Right ventricle myocardium superior (tissue), 1 donor: ENCODE results near the gene DUS1L. TPM values are rescaled to one million over a fixed set of nuclear protein-coding genes. Genes with fewer than 3 reads are reported as not detected.

Source experiments
- ATAC-seq: fragments of 200-7000 bp; cut with Tn5 transposase; one replicate; pipeline ENCODE4 v1.9.1; 2020; ENCODE audit warnings: mild to moderate bottlenecking; ENCODE audit not compliant: poor library complexity
- DNase-seq: peaks from one replicate; pipeline ENCODE4 v3.0.0-alpha.2; 2020
- intact Hi-C: fragments of 100-400 bp; cut with DNase I; formaldehyde crosslinking; loops from one replicate; pipeline ENCODE4 v1.11.2; 2022
- total RNA-seq: library from RNA; stranded (reverse); fragmentation: NEBNext Ultra II Directional; extraction: Animal tissue kit (Norgen Biotek cat#: 25700); gene quantifications from one replicate; pipeline ENCODE4 v1.2.1, GENCODE V29; 2021
- donor health status: DM: no; HTN: yes; CAD: no; lungs with severe emphysema.

Gene DUS1L
- total RNA-seq, 1 donor from 2014 or later, result 57.9 TPM

DNA sequence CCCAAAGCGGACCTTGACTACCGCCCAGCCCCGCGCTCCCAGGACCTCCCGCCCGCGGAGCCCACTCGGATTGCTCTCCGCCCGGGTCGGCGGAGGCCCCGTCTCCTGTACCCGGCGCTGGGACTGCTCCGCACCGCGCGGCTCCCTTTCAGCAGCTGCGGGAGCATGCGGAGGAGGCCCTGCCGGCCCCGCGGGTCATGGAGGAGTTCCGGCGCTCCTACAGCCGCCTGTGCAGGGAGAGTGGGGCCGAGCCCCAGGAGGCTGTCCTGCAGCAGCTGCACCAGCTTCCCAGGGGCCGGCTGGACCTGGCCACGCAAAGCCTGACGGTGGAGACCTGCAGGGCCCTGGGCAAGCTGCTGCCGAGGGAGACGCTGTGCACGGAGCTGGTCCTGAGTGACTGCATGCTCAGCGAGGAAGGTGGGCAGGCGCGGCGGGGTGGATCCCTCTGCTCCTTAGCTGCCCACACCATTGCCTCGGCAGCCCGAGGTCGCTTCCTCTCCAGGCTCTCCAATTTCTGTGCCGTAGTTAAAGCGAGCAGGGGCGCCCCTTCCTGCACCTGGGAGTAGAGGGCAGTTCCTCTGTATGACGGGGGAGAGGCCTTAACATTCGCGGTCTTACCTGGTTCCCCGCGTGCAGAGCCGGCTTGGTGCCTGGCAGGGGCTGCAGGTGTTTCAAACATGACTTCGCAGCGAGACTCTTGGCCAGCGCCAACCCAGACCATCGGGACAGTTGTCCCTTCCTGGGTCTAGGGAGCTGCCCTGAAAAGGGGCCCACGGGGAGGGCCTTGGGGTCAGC is 42.0 kb downstream of the DUS1L start:
- intact Hi-C loops, result no loop called here
- DNase-seq (peak; percentile 44), ATAC-seq (peak; percentile 1)

DNA sequence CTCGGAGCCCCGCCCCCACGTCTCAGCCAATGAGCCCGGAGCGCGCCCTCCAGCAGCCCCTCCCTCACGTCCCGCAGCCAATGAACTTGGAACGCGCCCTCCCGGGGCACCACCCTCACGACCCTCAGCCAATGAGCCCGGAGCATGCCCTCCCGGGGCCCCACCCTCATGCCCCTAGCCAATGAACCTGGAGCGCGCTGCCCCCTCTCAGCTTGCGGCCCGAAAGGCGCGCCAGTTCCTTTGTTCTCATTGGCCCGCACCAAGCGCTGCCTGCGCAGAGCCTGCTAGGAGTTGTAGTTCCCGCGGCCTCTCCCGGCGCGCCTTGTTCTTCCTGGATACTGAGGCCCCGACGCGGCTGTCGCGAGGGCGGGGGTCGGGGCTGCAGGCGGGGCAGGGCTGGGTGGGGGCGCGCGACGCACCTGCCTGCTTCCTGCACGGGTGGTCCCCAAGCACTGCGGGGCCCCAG is 42.6 kb downstream of the DUS1L start, which contains the start of gene LRRC45:
Gene LRRC45, plus strand, starts transcription at position 325 of the 466 bp plus-strand sequence. CDS start 339 bp downstream, outside the sequence.
- DNase-seq, result peak; percentile 100
- intact Hi-C loops, result no loop called here

DNA sequence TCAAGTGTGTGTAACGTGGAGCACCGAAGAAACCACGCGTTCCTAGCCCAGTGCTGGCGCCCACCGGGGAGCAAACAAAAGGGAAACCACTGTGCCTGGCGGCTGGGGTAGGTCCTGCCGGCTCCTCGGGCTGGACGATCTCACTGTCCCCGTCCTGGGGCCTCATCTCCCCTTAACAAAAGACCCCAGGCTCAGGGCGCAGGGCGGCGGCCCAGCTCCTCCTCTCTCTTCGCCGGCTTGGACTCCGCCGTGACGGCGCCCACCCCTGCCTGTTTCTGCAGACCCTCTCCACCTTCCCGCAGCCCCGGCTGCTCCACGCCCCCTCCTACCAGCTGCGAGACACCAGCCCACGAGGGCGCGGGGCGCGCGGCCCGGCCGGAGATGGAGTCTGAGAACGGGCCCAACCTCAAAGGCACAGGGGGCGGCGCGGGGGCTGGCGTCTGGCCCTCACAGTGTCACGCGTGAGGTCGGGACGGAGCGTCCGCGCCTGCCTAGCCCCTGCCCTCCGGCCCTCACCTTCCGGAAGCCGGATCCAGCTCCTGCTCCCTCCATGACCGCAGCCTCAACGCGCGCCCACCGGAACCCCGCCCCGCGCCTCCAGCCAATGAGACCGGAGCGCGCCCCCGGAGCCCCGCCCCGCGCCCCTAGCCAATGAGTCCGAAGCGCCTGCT is 43.2 kb downstream of the DUS1L start, which contains the start of gene CENPX:
Gene CENPX, minus strand, starts transcription at position 569 of the 671 bp plus-strand sequence. Its CDS starts 17 bp downstream, at position 552.
- no peak for ATAC-seq
- intact Hi-C loops, result no loop called here
- no peak for DNase-seq

More for the DNA sequence above, 42.6 kb downstream of the DUS1L start, which contains the start of gene LRRC45:
- ATAC-seq, result peak; percentile 91

DNA sequence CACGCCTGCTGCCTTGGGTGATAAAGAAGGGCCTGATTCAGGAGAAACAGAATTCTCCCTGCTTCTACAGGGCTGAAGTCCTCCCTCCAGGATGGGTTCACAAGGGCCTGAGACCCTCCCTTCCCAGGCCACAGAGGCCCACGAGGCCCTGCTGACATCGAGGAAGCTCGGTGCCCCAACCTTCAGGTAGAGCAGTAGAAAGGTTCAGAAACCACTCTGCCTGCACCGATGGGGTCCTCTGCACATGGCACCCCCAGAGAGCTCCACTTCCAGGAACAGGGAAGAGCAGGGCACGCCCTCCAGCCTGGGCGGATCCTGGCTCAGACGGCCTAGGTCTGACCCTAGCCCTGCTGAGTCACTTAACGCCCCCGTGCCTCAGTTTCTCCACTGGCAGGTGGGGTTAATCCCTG is 43.7 kb downstream of the DUS1L start:
- no peak for DNase-seq

DNA sequence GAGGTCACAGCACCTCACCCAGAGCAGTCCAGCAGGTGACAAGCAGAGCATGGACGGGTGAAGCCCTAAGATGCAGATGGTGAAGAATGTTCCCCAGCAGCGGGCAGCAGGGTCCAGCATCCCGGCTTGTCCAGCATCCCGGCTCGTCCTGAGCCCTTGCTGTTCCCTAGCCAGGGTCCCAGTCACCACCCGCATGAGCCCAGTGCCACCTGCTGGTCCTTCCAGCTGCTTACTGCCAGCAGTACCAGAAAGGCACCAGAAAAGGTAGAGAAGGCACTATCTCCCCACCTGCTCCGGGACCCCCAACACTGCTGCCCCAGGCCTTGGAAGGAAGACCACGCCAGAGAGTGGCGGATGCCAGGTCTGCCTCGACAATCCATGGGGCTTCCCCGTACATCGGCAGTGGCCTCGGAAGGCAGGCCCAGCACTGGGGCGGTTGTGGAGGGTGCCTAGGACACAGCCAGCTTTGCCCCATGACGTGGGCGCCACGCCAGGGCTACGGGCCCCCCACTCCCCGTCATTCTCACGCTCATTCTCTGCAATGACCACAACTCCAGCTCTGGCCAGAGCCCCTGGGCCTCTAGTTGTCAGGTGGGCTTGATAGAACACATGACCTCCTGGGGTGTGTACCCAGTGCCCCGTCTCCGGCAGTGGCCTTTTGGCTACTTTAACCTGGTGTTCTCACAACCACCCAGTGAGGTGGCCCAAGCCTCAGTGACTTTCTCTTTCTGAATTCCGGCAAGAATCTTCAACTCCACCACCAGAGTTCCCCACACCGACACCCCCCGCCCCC is 44.3 kb downstream of the DUS1L start:
- DNase-seq (peak; percentile 83), ATAC-seq (peak; percentile 30)
- intact Hi-C loops, result loop anchor here (2.0 kb wide), 1 partner anchor 63 kb away; no protein-coding TSS in a partner anchor

More for the DNA sequence above, 43.7 kb downstream of the DUS1L start:
- intact Hi-C loops, result loop anchor here (2.0 kb wide), 1 partner anchor 63 kb away; no protein-coding TSS in a partner anchor
- no peak for ATAC-seq

DNA sequence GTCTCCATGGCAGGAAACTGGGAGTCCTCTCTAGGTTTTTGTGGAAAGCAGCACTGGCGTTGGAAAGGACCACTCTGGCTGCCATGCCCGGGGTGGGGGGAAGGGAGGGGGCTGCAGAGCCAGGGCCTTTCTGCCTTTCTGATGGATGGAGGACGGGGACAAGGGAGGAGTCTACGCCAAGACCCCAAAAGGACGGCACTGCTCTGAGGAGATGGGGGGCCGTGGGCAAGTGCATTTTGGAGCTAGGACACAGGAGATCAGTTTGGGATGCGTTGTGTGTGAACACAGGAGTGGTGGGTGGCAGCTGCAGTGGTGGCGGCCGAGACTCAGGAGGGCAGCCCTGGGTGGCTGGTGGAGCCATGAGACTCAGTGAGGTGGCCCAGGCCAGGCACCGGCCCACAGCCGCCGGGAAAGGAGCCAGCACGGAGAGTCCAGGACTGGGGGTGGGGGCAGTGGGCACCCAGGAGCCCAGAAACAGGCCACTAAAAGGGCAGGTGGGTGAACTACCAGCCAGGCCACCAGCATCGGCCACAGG is 45.0 kb downstream of the DUS1L start:
- no peak for ATAC-seq
- DNase-seq, result no peak
- intact Hi-C loops, result loop anchor here (2.0 kb wide), 1 partner anchor 62 kb away; no protein-coding TSS in a partner anchor

DNA sequence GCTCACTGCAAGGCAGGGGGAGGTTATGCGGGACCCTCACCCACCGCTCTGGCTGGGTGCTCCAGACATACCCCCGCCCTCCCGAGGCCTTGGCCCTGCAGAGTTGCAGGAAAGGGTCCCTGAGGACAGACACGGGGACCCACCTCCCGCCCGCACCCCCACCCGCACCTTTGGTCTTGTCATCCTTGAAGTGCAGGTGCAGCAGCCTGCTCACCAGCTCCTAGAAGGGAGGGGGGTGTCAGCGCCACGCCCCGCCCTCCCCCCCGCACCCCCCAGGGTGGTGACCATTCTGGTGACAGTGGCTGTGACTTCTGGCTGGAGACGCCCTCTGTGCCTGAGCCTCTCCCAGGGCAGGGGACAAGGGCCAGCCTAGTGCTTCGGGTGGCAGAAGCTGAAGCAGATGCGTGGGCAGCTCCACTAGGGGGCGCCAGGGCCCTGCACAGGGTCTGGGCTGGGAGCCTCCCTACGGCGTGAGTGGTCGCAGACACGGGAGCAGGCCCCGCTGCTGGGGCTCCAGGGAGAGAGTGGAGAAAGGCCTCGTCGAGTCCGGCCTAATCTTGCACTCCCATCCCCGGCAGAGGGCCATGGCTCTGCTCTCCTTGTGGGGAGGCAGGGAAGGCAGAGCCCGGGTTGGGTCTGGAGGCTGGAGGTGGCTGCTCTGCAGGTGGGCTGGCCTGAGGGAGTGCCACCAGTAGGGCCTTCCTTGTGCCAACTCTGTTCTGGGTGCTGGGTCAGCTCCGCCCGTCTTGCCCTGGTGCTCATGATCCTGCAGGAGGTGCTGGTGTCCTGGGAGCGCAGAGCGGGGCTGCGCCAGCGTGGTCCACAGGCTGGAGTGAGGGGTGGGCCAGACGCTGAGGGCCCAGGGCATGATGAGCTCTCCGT is 45.7 kb downstream of the DUS1L start:
- no peak for ATAC-seq
- intact Hi-C loops, result loop anchor here (2.0 kb wide), 1 partner anchor 61 kb away; no protein-coding TSS in a partner anchor
- DNase-seq, result peak; percentile 76

DNA sequence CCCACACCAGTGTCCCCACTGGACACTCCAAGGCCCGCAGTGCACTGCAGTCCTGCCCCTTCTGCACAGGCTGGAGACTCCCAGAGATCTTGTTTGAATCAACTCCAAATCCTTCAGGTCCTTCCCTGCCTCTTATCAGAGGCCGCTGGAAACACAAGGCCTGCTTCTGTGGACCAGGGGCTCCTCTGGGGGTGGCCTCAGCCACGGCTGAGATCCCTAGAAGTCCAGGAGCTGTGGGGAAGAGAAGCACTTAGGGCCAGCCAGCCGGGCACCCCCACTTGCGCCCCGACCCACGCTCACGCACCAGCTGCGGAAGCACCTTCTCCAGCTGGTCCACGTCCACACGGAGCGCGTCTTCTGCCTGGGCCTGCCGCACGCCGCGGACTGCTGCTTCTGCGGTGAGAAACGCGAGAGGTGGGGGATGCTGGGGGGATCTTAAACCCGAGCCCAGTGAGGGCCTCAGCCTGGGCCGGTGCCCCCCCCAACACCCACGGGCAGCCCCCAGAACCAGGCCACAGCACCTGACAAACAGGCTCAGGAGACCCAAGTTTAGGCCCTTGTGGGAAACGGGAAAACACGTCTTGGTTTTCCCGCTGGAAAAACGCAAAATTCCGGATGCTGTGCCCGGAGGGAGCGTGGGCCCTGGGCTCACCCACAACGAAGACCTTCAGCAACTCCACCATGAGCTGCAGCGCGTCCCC is 46.5 kb downstream of the DUS1L start:
- ATAC-seq (no peak), DNase-seq (no peak)
- intact Hi-C loops, result no loop called here

DNA sequence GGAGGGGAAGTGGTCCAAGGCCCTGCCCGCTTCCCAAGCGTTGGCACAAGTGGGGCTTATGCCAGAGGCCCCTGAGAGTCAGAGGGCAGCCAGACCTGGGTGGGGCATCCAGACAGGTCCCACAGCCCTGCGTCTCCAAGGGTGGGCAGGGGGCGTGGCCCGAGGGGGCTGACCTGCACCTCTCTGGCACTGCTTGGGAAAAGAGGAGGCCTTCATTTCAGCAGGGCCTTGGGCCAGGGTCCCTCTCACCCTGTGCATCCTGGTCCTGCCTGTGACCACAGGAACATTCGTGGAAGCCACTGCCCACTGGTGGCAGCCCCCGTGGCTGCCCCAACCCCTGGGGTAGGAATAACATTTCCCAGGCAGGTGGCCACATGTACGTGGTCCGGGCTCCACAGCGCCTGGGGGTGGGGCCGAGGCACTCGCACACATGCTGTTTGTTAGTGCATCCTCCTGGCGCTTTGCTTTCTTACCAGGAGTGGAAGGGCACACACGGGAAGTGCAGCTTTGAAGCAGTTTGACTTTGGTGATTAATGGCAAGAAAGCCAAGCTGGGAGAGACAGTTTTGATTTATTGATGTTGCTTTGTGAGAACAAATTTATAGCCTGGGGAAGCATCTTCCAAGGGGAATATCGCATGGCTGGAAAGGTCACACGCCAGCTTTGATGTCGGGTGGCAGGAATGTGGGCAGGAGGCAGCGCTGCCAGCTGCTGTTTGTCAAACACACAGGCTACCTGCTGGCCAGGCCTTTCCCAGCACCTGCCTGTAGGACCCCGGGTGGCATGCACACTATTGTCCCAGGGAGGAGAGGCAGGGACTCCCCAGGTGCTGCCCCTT is 47.2 kb downstream of the DUS1L start:
- DNase-seq (no peak), ATAC-seq (no peak)
- intact Hi-C loops, result no loop called here

DNA sequence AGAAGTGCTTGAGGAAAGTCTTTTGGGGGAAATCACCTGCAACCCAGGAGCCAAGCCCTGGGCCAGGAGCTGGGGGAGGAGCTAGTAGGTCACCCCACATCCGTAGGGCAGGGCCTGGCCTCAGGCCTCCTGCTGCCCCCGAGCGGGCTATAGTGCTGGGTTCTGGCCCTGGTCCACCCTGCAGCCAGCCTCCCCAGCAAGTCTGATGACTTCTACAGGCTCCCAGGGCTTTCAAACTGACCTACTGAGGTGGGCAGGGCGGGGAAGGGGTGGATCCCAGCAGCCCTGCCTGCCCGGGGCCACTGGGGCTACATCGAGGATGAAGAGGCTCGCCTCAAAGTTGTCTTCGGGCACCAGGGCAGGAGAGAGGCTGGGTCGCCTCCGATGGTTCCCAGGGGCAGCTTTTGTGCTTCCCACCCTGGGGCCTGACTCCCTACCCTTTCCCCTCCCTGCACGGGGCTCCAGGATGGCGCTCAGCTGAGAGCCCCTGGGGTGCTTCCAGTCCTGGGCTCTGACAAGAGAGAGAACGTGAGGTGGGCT is 47.9 kb downstream of the DUS1L start:
- ATAC-seq (no peak), DNase-seq (no peak)
- intact Hi-C loops, result no loop called here

DNA sequence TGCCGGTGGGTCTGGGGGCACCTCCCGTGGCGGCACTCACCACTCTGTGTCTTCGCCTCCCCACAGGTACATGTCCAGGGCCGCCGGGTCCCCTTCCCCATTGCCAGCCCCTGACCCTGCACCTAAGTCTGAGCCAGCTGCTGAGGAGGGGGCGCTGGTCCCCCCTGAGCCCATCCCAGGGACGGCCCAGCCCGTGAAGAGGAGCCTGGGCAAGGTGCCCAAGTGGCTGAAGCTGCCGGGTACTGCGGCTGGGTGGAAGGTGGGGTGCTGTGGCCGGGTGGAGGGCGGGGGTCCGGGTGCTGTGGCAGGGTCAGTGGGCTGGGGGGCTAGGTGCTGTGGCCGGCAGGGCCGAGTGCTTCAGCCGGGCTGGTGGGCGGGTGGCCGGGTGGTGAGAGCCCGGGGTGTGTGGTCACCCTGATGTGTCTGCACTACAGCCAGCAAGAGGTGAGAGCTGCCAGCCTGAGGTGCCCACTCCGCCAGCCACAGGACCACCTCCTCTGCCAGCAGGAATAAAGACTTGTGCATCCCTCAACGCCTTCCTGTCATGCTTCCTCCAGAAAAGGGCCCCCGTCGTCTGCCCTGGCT is 48.6 kb downstream of the DUS1L start:
- no peak for DNase-seq
- no peak for ATAC-seq
- intact Hi-C loops, result no loop called here

DNA sequence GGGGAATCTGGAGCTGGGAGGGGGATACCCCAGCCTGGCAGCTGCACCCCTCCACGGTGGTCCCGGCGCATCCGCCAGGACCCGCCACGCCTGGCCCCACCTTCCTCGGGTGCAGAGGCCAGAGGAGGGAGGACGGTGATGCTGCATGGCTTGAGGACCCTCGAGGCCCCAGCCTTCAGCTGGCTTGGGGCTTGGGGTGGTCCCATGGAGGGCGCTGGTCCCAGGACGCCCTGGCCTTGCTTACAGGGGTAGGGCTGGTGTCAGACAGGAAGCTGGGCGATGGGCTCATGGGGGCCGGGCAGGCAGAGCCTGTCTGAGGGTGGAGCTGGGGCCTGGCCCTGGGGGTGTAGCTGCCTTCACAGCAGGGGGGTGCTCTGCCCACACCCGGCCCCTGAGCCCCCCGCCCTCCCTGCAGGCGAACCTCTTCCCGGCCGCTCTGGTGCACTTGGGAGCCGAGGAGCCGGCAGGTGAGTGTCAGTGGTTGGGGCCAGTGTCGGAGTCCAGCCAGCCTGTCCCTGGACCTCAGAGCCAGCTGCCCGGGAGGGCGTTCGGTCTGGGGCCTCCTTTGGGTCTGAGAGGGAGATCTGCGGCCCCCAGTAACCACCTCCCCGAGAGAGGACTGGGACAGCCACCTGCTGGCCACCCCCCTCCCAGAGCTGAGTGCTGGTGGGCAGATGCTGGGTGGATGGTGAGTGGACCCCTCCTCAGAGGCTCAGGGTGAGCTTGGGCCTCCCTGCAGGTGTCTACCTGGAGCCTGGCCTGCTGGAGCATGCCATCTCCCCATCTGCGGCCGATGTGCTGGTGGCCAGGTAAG is 49.3 kb downstream of the DUS1L start:
- DNase-seq (no peak), ATAC-seq (no peak)
- intact Hi-C loops, result no loop called here

DNA sequence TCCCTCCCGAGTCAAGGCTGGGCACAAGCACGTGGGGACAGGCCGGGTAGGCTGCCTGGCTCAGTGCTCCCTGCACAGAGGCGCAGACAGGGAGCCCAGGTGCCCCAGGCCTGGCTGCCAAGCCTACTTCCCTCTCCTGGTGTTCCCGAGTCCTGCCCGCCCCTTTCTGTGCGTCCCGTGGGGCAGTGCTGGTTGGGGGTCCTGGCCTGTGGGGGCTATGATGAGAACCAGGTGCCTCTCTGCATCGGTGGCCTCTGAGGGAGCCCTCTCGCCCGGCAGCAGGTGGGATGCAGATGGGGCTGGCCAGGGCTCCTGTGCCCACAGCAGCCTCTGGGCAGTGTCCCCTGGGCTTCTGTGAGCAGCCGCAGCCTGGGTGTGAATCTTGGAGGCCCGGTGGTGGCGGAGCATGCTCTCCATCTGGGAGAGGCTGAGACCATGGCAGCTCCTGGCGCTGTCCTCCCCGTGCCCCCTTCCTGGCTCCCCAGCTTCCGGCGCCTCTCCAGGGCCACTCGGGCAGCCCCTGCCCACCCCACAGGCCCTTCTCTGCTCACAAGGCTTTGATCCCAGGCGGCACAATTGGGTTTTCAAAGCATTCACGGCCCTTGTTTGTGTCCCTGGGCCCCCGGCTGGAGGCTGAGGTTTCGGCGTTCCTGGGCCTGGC is 50.2 kb downstream of the DUS1L start:
- intact Hi-C loops, result no loop called here
- ATAC-seq (no peak), DNase-seq (no peak)

DNA sequence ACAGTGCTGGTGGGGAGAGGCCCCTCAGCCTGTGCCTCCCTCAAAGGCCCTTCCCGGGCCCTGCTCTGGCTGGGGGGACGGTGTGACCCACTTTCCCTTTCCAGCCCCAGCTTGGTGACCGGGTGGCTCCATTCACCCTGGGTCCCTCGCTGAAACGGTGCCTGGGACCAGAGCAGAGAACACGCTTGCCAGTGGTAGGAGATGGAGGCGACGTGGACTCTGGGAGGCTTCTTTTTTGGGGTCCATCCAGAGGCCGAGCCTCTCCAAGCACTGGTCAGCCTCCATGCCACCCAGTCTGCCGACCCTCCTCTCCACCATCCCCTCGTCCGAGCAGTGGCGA is 50.7 kb downstream of the DUS1L start:
- intact Hi-C loops, result no loop called here
- DNase-seq, result no peak
- no peak for ATAC-seq
